HG02981 (cell line): ENCODE measurements around the gene NDUFS1.
"Not testable (repeated sequence)": the region's sequence is repeated elsewhere in the genome, so short reads cannot be mapped to it uniquely, and the experiment has no call there.

Experiments
- ATAC-seq: cut with Tn5 transposase; IDR thresholded peaks from one replicate; pipeline ENCODE4 v1.9.1; 2021; ENCODE audit warnings: mild to moderate bottlenecking, moderate library complexity; ENCODE audit not compliant: unreplicated experiment

NDUFS1 gene

DNA sequence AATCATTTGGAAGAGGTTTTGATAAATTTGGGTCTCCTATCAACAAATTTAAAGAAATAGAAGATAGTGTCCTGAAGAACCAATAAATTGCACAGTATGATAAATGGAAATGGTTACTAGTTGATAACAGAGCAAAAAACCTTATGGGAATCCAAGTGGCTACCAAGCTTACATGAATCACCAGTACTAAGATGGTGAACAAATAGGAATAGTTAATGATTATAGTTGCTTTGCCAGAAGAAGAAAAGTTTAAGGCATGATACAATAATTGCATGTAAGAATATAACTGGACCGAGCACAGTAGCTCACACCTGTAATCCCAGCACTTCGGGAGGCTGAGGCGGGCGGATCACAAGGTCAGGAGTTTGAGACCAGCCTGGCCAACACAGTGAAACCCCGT is 53.7 kb downstream of the NDUFS1 start:
- ATAC-seq: no peak

DNA sequence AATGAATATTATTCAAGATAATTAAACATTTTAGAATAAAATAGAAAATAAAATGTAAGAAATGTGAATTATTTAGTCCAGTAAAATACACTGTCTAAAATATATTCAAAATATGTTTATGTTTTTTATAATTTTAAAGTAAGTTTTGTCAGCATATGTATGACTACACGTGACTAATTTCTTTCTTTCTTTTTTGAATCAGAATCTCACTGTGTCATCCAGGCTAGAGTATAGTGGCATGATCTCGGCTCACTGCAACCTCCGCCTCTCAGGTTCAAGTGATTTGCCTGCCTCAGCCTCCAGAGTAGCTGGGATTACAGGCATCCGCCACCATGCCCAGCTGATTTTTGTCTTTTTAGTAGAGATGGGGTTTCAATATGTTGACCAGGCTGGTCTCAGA is 54.2 kb downstream of the NDUFS1 start:
- no peak for ATAC-seq

DNA sequence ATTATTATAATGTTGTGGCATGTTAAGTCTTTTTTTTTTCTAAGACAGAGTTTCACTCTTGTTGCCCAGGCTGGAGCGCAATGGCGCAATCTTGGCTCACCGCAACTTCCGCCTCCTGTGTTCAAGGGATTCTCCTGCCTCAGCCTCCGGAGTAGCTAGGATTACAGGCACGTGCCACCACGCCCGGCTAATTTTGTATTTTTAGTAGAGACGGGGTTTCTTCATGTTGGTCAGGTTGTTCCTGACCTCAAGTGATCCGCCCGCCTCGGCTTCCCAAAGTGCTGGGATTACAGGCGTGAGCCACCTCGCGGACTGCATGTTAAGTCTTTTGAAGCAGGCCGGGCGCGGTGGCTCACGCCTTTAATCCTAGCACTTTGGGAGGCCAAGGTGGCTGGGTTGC is 60.4 kb downstream of the NDUFS1 start:
- not testable (repeated sequence) for ATAC-seq

DNA sequence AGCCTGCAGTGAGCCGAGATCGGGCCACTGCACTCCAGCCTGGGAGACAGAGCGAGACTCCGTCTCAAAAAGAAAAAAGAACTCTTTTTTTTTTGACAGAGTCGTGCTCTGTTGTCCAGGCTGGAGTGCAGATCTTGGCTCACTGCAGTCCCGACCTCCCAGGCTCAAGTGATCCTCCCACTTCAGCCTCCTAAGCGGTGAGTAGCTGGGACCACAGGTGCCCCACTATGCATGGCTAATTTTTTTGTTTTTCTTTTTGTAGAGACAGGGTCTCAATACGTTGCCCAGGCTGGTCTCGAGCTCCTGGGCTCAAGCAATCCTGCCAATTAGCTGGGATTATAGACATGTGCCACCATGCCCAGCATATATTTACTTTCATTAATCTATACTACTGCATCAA is 60.8 kb downstream of the NDUFS1 start:
- ATAC-seq: no peak

DNA sequence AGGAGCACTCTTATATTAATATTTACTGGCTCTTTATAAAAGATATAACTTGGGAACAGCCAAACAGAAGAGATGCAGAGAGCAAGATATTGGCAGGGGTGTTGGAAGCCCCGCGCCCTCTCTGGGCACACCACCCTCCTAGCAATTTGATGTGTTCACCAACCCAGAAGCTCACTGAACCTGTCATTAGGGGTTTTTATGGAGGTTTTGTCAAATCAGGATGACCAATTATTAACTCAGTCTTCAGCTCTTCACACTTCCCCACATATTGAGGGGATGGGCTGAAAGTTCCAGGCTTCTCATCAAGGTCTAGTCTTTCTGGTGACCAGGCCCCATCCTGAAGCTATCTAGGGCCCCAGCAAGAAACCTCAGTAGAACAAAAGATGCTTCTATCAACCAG is 62.4 kb downstream of the NDUFS1 start:
- peak; percentile 43 for ATAC-seq

DNA sequence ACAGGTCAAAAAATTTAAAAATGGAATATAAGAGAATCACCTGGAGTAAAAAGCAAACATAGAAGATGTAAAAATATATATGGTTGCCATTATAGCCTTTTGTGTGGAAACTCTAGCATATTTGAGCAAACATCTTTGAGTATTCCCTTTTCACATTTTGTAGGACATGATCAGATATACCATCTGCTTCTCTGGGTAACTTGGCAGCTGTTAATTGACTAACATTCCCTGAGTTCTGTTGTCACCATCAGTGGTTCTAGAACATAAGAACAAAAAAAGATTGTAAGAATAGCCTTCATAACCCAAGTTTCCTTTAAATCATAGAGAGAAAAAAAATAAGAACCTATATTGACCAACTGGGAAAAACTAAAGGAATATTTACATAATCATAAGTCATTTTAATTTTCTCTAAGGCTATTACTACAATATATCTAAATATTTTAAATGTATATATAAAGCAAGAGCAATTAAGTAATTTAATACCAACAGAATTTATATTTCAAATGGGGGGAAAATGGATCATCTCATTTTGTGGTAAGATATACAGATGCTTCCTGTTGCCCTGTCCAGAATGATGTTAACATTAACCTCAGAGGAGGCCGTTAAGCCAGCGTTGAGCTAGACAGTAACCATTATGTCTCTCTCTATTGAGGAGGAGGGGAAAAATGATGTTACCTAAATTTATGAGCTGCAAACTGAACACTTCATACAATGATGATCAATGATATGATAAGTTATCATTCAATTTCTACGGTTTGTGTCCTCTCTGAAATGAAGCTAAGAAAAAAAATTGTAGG is 63.5 kb downstream of the NDUFS1 start:
- ATAC-seq: no peak

DNA sequence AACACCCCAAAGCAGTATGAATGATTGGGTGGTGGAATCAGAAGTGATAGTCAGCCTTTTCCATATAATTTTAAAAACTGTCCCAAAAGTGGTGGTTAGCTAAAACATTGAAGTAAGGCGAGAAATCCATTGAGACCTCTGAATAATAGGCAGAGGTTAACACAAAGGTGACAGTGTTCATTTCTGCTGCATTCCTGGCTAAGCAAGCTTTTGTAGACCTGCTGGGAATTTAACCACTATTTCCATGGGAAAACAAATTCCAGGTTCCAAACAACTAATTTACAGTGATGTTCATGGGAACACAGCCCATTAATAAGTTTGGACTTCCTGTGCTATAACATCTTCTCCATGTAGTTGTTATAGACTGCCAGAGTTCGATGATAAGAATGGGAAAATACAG is 66.9 kb downstream of the NDUFS1 start:
- ATAC-seq: no peak

DNA sequence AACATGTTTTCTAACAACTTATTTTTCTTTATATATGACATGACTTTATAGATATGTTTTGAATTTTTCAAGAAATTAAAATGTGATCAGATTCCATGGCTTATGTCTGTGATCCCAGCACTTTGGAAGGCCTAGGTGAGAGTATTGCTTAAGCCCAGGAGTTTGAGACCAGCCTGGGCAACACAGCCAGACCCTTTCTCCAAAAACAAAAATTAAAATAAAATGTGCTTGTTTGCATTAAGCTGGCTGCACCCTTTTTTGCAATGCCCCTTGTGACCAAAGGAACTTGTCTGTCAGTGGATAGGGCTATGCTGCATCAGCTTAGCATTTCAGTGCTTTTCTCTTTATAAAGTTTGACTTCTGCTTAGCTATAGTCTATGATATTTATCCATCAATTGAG is 71.0 kb downstream of the NDUFS1 start:
- no peak for ATAC-seq

DNA sequence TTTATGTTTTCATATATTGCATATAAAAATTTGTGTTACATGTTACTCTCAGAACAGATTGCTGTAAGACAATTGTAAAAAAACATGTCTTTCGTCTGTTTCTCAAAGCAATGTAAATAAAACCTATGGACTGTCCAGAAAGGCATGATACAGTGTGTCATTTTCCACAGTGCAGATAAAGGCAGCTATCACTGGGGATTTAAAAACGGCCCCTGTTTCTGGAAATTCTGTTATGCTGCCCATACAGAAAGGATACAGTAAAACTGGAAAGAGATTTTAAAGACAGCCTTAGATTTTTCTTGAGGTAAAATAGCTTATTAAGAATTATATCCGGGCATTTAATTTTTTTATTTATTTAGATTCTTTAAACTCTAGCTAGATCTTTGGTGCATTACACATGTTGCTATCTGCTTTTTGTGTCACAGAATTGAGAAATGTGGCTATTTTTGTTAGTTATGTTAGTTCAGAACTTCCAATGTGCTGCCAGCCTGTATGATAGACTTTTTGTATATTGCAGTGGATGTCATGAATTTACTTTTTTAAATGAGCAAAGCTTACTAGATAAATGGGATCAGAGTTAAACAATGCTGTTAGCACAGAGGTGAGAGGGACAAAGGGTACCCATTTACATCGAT is 72.4 kb downstream of the NDUFS1 start:
- ATAC-seq: no peak

DNA sequence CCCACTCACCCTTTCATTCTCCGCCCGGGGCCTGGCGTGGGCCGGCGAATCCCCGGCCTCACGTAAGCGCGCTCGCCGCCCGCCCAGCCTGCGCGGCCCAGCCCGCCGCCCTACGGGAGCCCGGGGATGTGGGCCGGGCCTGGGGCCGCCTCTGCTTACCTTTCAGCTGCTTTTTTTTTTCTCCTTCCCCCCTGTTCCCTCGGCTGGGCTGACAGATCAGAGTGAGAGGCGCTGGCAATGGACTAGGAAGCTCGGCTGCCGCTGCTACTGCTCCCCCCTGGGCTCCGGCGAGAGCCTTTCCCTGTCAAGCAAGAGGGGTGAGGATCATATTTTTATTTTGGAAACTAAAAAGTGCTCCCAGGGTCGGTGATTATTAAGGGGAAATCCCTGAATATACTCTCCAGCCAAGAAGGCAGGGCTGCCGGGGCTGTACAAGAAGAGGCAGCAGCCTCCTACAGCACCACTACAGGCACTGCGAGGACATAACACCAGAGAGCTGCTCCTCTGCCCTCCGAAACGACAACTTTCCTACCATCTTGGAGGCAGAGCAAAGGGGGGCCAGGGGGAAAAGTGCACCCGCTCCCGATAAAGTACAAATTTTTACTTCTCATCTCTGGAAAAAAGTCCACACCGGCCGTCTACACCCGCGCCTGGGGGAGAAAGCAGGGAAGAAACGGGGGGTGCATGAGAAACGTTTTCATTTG is 73.3 kb downstream of the NDUFS1 start, which contains the start of gene INO80D:
TSS of gene INO80D (minus strand) at position 433 of the 704 bp plus-strand sequence. CDS start 23,158 bp downstream, outside the sequence.
- peak; percentile 95 for ATAC-seq

DNA sequence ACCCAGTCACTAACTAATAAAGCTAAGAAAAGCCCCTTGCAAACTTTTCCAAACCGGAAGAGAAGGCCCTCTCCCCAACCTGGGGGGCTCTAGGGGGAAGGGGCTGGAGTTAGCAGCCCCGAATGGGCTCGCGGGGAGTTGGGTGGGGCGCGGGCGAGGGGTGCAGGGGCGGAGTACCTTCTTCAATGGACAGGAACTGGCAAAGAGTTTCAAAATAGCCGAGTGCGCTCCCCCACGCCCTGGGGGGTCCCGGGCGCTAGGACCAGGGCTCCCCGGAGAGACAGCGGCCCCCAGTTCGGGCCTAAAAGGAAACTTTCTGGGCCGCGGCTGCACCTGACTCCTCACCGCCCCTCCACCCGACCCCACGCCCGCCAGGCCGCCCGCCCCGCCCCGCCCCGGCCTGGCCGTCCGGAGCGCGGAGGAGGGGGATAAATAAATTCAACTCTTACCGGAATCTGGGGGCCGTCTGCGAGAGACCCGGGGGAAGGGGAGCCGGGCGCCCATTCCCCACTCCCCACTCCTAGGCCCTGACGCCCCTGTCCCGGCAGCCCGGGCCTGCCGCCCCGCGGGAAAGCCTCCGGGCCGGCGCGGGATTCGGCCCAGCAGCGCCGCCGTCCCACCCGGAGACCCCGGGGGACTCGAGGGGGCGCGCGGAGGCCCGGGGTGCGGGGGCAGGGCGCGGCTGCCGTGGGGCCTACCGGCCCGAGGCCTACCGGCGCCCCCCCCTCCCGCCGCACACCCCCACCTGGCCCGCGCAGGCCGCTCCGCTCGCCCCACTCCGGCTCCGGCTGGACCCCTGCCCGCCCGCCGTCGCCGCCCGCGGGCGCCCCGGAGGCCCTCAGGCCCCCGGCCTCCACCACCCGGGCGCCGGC is 74.1 kb downstream of the NDUFS1 start:
- peak; percentile 23 for ATAC-seq

DNA sequence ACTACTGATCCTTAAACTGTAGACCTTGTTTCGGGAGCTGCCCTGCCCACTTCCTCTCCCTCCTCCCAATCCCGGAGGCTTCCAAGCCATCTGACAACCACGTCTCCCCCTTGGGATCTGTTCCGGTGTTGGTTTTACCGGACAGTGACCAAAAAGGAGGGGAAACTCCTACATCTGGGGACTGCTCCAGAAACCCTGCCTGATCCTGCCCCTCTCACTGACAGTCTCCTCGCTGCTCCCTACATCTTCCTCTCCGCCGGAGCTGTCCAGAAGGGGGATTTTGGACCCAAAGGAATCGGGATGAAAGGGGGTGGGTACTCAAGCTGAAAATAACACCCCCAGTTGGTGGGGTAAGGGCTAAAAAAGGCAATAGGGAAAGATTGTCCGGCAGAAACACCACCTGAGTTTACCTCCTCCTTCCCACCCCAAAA is 74.8 kb downstream of the NDUFS1 start:
- no peak for ATAC-seq

DNA sequence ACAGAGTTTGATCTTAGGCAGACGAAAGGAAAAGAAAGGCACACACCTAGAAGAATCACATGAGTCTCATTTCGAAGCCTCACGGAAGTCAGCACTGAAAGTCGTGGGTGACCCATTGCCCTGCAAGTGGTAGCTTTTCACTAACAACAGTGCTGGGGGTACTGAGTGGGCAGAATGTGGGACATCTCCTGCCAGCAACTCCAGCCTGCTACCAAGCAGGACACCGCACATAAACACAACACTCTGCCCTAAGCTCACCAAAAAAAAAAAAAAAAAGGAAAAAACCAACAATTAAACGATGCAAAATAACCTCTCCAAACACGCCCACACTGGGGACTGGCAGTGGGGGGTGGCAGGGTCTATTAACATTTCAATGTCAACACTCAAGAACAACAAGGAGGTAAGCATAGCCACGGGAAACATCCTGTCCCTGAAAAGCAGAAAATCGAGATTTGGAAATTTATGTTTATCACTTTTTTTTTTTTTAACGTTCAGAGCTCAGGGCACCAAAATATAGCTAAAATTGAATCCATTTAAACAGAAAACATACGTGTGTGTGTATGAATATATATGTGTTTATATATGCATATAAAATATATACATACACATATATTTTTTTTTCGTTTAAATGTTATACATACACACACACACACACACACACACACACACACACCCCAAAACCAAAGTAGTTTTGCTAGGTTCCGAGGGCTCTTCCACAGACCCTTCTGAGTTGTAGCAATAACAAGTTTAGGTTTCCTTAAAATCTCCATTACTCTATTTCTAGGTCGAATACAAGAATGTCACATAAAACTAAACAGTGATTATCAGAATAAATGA is 75.4 kb downstream of the NDUFS1 start:
- ATAC-seq: no peak

DNA sequence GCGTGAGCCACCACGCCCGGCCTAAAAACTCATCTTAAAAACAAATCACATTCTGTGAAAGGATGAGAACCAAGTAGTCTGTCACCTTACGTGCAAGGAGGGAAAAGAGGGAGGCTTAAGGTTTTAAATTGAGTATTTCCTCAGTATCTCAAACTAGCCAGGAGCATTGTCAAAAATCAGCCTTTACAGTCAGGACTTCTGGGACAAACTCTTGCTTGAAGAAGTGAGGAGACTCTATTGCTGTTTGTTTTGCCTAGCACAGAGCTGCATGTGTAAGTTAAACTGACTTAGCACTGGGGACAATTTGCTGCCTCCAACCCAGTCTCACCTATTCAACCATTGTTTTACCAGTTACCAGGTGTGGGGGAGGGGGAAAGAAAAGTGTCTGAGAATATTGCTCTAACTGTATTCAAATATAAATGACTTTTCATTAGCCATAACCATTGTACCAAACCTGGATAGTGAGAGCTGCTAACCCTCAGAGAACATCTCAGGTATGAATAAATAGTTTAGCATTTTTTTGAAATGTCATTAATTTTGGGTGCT is 76.9 kb downstream of the NDUFS1 start:
- no peak for ATAC-seq

DNA sequence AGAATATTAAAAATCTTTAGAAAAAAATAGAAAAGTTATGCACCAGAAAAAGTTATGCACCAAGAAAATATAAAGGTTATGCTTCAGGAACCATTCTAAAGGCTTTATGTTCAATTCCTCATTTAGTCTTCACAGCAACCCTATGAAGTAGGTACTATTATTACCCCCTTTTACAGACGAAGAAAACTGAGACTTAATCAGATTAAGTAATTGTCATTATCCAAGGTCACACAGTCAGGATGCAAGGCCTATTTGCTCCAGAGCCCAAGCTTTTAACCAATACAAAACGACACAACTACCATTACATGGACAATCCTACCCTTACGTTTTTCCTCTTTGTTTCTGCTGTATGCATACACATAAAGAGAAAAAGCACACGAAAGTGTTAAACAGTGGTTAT is 78.3 kb downstream of the NDUFS1 start:
- no peak for ATAC-seq

DNA sequence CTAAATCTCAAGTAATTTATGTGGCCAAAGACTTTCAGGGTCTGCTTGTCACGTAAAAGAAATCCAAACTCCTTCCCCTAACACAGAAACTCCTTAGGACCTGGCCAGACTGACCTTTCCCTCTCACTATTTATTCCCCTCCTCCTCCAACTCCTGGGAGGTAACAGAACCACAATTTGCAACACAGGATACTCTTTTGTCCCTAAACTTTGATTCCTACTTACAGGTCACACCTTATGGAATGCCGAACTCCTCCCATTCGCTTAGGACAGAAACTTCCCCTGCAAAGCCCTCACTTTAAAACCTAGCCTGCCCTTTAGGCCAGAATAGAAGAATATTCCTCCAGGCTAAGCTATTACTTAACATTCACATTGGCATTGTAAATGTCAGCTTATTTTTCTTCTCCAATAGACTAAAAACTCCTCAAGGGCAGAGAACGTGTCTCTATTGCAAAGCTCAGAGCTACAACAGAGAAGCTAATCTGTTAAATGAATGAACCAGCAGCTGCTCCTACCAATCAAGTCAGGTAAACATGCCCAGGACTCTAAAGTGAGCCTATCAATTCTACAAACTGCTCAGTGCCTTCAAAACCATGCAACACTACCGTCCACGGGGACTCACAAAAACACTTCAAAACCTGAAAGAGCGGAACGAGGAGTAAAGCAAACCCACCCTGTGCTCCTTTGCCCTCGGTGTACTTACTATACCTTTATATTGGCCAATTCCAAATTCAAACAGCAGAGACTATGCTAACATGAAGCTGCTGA is 79.4 kb downstream of the NDUFS1 start:
- ATAC-seq: no peak

DNA sequence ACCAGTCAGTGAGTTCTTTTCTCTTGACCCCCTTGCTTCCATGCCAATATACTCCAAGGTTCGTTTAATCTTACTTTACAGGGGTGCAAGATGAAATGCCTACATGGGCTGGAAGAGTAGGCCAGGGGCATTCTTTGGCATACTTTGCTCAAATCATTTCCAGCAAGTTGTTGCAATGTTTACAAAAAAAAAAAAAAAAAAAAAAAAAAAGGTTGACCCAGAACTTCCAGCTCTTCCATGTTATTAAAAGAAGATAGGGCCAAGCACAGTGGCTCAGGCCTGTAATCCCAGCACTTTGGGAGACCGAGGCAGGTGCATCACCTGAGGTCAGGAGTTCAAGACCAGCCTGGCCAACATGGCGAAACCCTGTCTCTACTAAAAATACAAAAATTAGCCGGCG is 81.4 kb downstream of the NDUFS1 start:
- ATAC-seq: not testable (repeated sequence)

DNA sequence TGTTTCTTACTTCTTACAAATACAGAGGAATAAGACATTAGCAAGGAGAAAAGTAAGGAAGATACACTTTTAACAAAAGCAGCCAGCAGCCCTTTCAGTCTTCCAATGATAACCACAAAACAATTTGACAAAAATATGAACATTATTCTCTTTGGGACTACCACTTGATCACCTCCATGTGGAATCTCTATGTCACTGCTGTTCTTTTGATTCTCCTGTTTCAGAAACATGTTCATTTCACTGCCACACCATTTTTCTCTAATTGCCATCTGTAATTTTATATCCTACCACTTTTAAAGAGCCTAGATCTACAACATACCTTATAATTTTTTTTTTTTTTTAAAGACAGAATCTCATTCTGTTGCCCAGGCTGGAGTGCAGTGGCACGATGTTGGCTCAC is 84.1 kb downstream of the NDUFS1 start:
- no peak for ATAC-seq

DNA sequence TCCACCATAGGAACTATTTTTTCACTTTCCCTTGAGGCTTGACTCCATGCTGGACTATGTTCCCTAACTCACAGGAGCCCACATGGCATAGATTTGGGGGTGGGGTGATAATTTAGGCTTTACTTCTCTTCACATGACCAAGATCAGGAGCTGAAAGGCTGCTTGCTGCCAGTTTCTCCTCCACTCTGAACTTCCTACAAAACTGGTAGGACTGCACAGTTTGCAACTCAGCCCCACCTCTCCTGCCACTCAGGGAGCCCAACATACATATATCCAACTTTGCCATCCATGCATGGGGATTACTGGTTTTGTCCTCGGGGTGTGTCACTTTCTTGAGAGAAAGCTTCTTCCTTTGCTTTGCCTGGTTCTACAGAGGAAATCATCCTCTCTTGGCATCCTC is 87.4 kb downstream of the NDUFS1 start:
- ATAC-seq: no peak
